Activated CD8-positive, alpha-beta T cell treated with anti-CD3 and anti-CD28 coated beads, Interleukin-2, amount 10 ng/mL, durations not matched to agents 7 days and 5 days (primary cell): ENCODE results near the gene GASK1B. TPM values are rescaled to one million over a fixed set of nuclear protein-coding genes. Genes with fewer than 3 reads are reported as not detected.

ENCODE experiments used
- ATAC-seq: fragments of 150-1000 bp; cut with Tn5 transposase; one replicate; pipeline ENCODE4 v1.10.0; 2021; ENCODE audit warnings: moderate library complexity
- CTCF ChIA-PET: fragments of 350-600 bp; sonication (Branson Sonifier 250); formaldehyde crosslinking; loops from one replicate; lab custom pipeline; 2021; ENCODE audit warnings: antibody characterized with exemption; lab: Charles Lee
- POLR2A ChIA-PET: fragments of 350-600 bp; sonication (Branson Sonifier 250); formaldehyde crosslinking; loops from one replicate; lab custom pipeline; 2021; ENCODE audit warnings: antibody characterized with exemption; lab: Charles Lee
- DNase-seq: peaks from one replicate; pipeline ENCODE4 v3.0.0-alpha.2; 2020
- H3K27ac Mint-ChIP-seq: one replicate; pipeline ENCODE4 v1.8.0; 2021; ENCODE audit warnings: mild to moderate bottlenecking, mixed read lengths
- H3K27me3 Mint-ChIP-seq: one replicate; pipeline ENCODE4 v1.8.0; 2021; ENCODE audit warnings: low read depth, mixed read lengths
- H3K36me3 Mint-ChIP-seq: one replicate; pipeline ENCODE4 v1.8.0; 2021; ENCODE audit warnings: low read depth, mixed read lengths
- H3K4me1 Mint-ChIP-seq: one replicate; pipeline ENCODE4 v1.8.0; 2021; ENCODE audit warnings: low read depth, mixed read lengths
- H3K4me3 Mint-ChIP-seq: one replicate; pipeline ENCODE4 v1.8.0; 2021; ENCODE audit warnings: mild to moderate bottlenecking, mixed read lengths
- H3K9me3 Mint-ChIP-seq: one replicate; pipeline ENCODE4 v1.8.0; 2022; ENCODE audit warnings: mixed read lengths; ENCODE audit not compliant: insufficient read depth
- total RNA-seq, 2 experiments: library from RNA; stranded (reverse); gene quantifications; one replicate each; pipeline ENCODE4 v1.2.3, GENCODE V29; 2021

GASK1B gene
- total RNA-seq, 2 experiments from 2014 or later, result not detected

DNA sequence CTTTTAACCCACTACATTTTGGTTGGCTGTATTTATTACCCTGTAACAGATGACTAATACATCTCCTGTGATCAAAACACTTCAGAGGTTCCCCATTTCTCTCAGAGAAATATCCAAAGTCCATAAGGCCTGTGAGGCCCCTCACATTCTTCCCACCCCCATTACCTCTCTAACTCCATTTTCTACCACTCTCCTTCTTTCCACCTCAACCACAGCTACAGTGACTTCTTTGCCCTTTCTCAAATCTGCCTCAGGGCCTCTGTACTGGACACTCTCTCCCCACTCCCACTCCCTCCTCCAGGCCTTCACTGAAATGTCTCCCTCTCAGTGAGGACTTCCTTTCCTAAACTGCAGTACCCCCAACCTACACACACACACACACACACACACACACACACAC, 29.1 kb upstream of the GASK1B start:
- DNase-seq (no peak), ATAC-seq (no peak)
- ChIA-PET CTCF (no interaction called here), POLR2A (no interaction called here)
- Mint-ChIP-seq H3K36me3 (no peaks in the 10 kb centered on the region), H3K27ac (no peak overlapping the region), H3K27me3 (peaks cover 8% of the 10 kb centered on the region), H3K4me1 (no peaks in the 10 kb centered on the region), H3K9me3 (no peaks in the 10 kb centered on the region), H3K4me3 (no peak overlapping the region)

DNA sequence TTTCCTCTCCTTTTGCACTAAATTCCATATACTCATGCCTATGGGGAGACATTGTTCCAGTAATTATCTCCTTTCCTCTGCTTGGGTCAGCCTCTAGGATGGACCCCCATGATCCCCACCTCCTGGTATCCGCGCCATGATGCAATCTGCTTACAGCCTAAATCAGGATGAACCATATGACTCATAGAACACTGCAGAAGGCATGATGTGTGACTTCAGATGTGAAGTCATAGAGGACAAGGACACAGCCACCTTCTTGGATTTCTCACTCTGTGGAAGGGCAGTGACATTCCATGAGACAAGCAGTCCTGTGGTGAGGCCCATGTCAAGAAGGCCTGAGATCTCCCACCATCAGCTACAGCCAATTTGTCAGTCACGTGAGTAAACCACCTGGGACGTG, 28.5 kb upstream of the GASK1B start:
- Mint-ChIP-seq H3K9me3 (no peaks in the 10 kb centered on the region), H3K36me3 (no peaks in the 10 kb centered on the region), H3K4me1 (no peaks in the 10 kb centered on the region), H3K4me3 (no peak overlapping the region), H3K27me3 (peaks cover 9% of the 10 kb centered on the region), H3K27ac (no peak overlapping the region)
- ATAC-seq (no peak), DNase-seq (no peak)
- POLR2A ChIA-PET, result no interaction called here
- CTCF ChIA-PET, result no interaction called here

DNA sequence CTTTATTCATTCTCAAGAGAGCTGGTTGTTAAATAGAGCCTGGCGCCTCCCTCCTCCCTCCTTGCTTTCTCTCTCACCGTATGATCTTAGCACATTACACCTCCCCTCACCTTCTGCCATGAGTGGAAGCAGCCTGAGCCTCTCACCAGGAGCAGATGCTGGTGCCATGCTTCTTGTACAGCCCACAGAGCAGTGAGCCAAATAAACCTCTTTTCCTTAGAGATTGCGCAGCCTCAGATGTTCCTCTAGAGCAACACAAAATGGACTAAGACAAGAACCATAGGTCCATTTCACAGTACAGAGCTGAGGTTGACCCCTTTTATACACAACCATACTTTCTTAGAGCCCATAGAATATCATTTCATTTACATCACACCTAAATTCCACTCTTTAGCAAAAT, 27.4 kb upstream of the GASK1B start:
- DNase-seq (no peak), ATAC-seq (no peak)
- no peak overlapping the region for H3K27ac Mint-ChIP-seq
- POLR2A ChIA-PET, result no interaction called here
- no peaks in the 10 kb centered on the region for H3K36me3 Mint-ChIP-seq
- CTCF ChIA-PET, result no interaction called here
- H3K4me1 Mint-ChIP-seq, result no peaks in the 10 kb centered on the region
- H3K27me3 Mint-ChIP-seq, result peaks cover 9% of the 10 kb centered on the region
- H3K9me3 Mint-ChIP-seq, result no peaks in the 10 kb centered on the region
- H3K4me3 Mint-ChIP-seq, result no peak overlapping the region

DNA sequence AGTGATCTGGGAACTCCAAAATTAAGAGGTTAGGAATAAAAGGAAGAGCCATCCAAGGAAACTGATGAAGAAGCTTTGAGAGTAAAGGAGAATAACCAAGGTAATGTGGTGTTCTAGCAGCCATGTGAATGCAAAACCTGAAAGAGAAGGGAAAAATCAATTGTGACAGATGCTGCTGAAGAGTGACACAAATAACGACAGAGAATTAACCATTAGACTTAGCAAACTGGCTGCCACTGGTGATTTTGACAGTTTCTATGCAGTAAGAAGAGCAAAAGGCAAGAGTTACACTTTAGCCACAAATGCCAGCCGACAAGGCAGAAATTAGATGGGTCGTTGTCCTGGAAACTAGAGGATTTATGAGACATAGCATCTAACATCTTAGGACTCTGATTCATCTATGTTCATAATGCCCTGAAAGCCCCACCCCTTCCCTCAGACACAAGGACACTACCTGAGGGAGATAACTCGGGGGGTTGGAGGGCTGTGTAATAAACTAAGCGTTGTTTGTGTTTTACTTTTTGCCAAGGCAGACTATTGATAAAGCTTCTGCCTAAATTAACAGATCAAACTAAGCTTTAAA, 24.5 kb upstream of the GASK1B start:
- H3K36me3 Mint-ChIP-seq, result no peaks in the 10 kb centered on the region
- ATAC-seq, result no peak
- H3K4me1 Mint-ChIP-seq, result no peaks in the 10 kb centered on the region
- no peak for DNase-seq
- peaks cover 9% of the 10 kb centered on the region for H3K27me3 Mint-ChIP-seq
- POLR2A ChIA-PET, result no interaction called here
- no peak overlapping the region for H3K27ac Mint-ChIP-seq
- CTCF ChIA-PET, result no interaction called here
- no peak overlapping the region for H3K4me3 Mint-ChIP-seq
- H3K9me3 Mint-ChIP-seq, result no peaks in the 10 kb centered on the region

DNA sequence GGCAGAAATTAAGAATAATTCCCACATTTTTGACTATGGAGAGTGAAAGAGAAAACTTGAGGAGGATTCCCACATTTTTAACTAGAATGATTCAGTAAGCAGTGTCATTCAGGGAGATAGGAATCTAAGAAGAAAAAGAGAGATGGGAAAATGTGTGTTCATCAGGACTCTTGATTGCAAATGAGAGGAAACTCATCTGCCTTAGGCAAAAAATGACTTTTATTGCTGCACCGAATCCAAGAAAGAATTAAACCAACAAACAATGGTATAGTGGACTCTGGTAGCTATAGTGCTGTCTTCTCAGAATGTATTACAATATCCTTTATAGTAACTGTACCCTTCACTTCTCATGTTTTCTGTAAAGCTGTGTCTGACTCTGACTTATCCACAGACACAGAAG, 22.5 kb upstream of the GASK1B start:
- Mint-ChIP-seq H3K4me3 (no peak overlapping the region), H3K36me3 (no peaks in the 10 kb centered on the region), H3K4me1 (no peaks in the 10 kb centered on the region), H3K27ac (no peak overlapping the region), H3K9me3 (no peaks in the 10 kb centered on the region), H3K27me3 (peaks cover 9% of the 10 kb centered on the region)
- no peak for ATAC-seq
- DNase-seq, result no peak
- ChIA-PET CTCF (interaction anchor here (1.4 kb wide), 1 partner anchor 60 kb away, joined by 4 read pairs; no protein-coding TSS in a partner anchor), POLR2A (no interaction called here)

DNA sequence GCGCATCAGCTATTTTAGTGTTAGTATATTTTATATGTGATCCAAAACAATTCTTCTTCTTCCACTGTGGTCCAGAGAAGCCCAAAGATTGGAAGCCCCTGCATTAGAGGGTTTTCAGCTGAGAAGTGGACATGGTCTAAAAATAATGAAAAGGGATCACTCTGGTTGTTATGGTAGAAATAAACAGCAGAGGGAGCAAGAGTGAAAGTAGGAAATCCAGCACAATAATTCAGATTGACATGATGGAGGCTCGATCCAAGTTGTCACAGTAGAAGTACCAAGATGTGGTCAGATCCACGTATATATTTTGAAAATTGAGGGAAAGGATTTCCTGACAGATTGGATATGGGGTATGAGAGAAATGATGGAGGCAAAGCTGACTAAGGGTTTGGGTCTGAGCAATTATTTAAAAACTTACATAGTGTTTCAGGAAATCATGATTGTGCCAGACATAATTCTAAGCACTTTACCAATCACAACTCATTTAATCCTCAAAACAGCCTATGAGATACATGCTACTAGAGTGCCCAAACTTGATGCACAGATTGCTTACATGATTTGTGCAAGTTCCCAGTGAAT, 20.4 kb upstream of the GASK1B start:
- ChIA-PET POLR2A (no interaction called here), CTCF (interaction anchor here (0.7 to 1.3 kb wide), 4 partner anchors 18 to 79 kb away, joined by 3 to 6 read pairs (median 4); no protein-coding TSS in a partner anchor)
- H3K27ac Mint-ChIP-seq, result no peak overlapping the region
- no peak overlapping the region for H3K4me3 Mint-ChIP-seq
- peaks cover 7% of the 10 kb centered on the region for H3K27me3 Mint-ChIP-seq
- no peak for ATAC-seq
- no peaks in the 10 kb centered on the region for H3K9me3 Mint-ChIP-seq
- no peaks in the 10 kb centered on the region for H3K36me3 Mint-ChIP-seq
- no peak for DNase-seq
- H3K4me1 Mint-ChIP-seq, result no peaks in the 10 kb centered on the region

DNA sequence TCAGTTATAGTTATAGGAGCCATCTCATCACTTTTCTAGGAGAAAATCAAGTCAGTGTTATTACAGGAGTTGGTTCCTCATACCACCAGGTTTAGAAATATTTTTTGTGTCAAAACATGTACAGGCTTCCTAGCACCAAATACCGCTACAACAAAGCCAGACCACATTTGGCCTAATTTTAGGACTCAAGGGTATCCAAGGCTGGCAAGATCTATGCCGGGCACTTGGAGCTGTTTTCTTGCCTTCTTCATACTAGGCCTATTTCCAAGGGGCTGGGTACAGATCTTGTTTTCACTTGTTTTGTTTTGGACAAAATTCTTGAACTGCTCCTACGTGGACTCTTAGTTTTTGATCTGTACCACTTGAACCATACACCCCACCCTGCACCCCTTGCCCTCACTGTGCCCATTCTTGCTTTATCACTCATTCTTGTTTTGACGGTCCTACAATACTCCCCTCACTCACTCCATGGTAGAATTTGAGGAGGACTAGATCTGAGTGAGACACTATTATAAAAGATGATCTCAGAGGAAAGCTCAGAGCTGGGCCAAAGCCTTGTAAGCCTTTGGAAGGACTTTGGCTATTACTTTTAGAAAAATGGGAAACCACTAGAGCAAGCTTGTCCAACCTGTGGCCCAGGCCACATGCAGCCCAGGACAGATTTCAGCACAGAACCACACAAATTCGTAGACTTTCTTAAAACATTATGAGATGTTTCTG, 19.8 kb upstream of the GASK1B start:
- no peaks in the 10 kb centered on the region for H3K4me1 Mint-ChIP-seq
- DNase-seq (no peak), ATAC-seq (no peak)
- no peaks in the 10 kb centered on the region for H3K9me3 Mint-ChIP-seq
- H3K27me3 Mint-ChIP-seq, result peaks cover 5% of the 10 kb centered on the region
- H3K36me3 Mint-ChIP-seq, result no peaks in the 10 kb centered on the region
- no peak overlapping the region for H3K4me3 Mint-ChIP-seq
- H3K27ac Mint-ChIP-seq, result no peak overlapping the region
- POLR2A ChIA-PET, result no interaction called here
- CTCF ChIA-PET, result interaction anchor here (0.9 to 1.1 kb wide), 3 partner anchors 20 to 80 kb away, joined by 3 to 6 read pairs (median 3); partner anchors contain the start of gene GASK1B

DNA sequence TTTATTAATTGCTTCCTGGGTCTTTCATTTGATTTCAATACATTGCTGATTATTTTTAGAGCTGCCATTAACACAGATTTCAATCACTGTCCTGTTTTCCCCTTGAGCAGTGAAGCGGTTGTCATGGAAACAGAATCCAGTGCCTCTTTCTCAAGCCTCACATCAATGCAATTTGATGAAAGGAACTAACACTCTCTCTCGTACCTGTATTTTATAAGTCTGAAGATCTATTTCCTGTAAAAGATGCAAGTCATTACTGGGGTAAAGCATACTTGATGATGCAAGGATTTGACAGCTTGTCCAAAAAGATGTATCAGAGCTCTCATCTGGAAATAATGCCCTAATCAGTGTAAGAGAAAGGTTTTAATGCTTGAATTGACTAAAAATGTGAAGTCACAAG, 17.9 kb upstream of the GASK1B start:
- CTCF ChIA-PET, result no interaction called here
- no peak overlapping the region for H3K4me3 Mint-ChIP-seq
- no peaks in the 10 kb centered on the region for H3K9me3 Mint-ChIP-seq
- H3K36me3 Mint-ChIP-seq, result no peaks in the 10 kb centered on the region
- POLR2A ChIA-PET, result no interaction called here
- ATAC-seq (no peak), DNase-seq (no peak)
- no peaks in the 10 kb centered on the region for H3K27me3 Mint-ChIP-seq
- H3K27ac Mint-ChIP-seq, result no peak overlapping the region
- H3K4me1 Mint-ChIP-seq, result no peaks in the 10 kb centered on the region

DNA sequence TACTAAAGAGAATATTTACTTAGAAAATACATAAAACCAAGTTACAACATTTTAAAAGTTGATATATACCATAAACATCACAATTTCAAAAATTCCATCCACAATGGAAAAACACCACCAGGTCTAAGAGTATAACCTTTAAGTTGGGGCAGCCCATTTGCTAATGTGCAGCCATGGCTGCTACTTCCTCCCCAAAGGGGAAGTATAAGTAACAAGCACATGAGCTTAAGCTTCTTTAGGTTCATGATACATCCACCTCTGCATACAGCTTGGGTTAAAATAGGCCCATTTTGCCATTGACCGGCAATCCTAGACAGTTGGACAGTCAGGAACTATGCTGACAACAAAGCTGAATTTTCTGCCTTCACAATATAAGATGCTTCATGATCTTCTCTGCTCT, 16.6 kb upstream of the GASK1B start:
- no peaks in the 10 kb centered on the region for H3K4me1 Mint-ChIP-seq

DNA sequence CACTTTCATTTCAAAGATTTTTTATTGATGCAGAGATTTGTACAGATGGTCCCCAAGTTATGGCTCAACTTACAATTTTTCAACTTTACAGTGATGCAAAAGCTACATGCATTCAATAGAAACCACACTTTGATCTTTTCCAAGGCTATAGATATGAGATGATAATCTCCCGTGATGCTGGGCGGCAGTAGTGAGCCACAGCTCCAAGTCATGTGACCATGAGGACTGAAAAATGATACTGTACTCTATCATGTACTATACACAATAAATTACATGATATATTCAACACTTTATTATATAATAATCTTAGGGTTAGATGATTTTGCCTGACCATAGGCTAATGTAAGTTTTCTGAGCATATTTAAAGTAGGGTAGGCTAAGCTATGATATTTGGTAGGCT, 14.0 kb upstream of the GASK1B start:
- Mint-ChIP-seq H3K27me3 (no peaks in the 10 kb centered on the region), H3K4me3 (no peak overlapping the region), H3K4me1 (no peaks in the 10 kb centered on the region), H3K27ac (no peak overlapping the region), H3K9me3 (no peaks in the 10 kb centered on the region), H3K36me3 (no peaks in the 10 kb centered on the region)
- DNase-seq (no peak), ATAC-seq (no peak)
- POLR2A ChIA-PET, result no interaction called here
- CTCF ChIA-PET, result no interaction called here

More for the DNA sequence above, 16.6 kb upstream of the GASK1B start:
- H3K27ac Mint-ChIP-seq, result no peak overlapping the region
- ATAC-seq, result no peak
- H3K36me3 Mint-ChIP-seq, result no peaks in the 10 kb centered on the region
- H3K4me3 Mint-ChIP-seq, result no peak overlapping the region
- POLR2A ChIA-PET, result no interaction called here
- DNase-seq, result no peak
- no peaks in the 10 kb centered on the region for H3K27me3 Mint-ChIP-seq
- CTCF ChIA-PET, result interaction anchor here (0.9 kb wide), 1 partner anchor 19 kb away, joined by 3 read pairs; no protein-coding TSS in a partner anchor
- no peaks in the 10 kb centered on the region for H3K9me3 Mint-ChIP-seq

DNA sequence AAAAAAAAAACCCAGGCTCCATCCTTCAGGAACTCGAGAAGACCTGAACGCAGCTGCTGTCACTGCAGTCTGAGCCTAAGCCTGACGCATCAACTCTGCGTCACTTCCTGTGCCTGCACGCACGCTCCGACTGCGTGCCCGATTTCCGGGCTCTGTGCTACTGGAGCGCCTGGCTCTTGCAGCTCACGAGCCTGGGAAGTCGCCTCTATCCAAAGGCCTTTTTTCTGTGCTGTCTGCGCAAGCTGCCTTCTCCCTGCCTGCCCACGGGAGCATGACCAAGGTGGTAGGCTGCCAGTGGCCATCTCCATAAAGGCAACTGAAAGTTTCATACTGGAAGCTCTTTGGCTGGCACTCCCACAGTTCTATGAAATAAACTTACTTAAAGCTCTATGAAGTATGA, 9.9 kb upstream of the GASK1B start:
- Mint-ChIP-seq H3K4me3 (no peak overlapping the region), H3K36me3 (no peaks in the 10 kb centered on the region), H3K9me3 (no peaks in the 10 kb centered on the region), H3K27me3 (peaks cover 2% of the 10 kb centered on the region), H3K4me1 (no peaks in the 10 kb centered on the region), H3K27ac (no peak overlapping the region)
- POLR2A ChIA-PET, result no interaction called here
- CTCF ChIA-PET, result no interaction called here
- ATAC-seq (no peak), DNase-seq (no peak)

DNA sequence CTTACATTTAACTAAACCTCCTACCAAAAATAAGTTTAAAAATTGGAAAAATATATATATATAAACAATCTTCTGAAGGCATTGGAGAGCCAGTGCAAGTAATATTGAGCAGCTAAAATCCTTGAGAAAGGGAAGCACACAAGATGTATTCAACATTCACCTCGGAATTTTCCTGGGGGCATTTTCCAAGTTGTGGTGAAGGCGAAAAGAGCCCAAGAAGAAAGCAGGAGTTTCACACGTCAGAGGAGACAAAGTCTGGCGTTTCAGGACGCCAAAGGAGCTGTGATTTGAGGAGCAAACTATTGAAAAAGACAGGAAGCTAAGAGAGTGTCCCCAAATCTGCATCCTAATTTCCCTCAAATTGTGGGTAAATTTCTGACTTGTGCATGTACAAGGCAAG, 9.1 kb upstream of the GASK1B start:
- ChIA-PET POLR2A (no interaction called here), CTCF (no interaction called here)
- Mint-ChIP-seq H3K27ac (no peak overlapping the region), H3K27me3 (peaks cover 2% of the 10 kb centered on the region), H3K4me3 (no peak overlapping the region), H3K4me1 (no peaks in the 10 kb centered on the region), H3K9me3 (no peaks in the 10 kb centered on the region), H3K36me3 (no peaks in the 10 kb centered on the region)
- DNase-seq (no peak), ATAC-seq (no peak)
